Measurements from ENCODE around the gene SOX6. TPM values are rescaled to one million over a fixed set of nuclear protein-coding genes. Genes with fewer than 3 reads are reported as not detected.

Gene SOX6
- total RNA-seq, 1 donor from 2014 or later, result not detected

DNA sequence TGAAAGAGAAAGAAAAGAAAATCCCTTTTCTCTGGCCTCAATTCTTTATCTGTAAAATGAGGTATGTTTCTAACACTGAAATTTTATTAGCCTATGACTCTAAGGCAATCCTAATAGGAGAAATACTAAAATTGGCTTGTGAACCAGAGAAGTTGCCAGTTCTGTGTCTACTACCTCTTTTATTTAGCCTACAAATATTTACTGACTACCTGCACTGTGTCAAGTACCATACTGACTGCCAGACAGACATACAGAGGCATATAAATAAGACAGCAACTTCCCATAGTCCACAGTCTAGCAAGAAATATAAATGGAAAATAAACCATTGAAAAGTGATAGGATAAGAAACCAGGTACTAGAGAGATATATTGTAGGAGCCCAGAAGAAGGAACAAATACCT, 2.4 kb upstream of the SOX6 start:
- no peak overlapping the region for H3K4me3 Mint-ChIP-seq
- no peaks in the 10 kb centered on the region for H3K4me1 Mint-ChIP-seq (ENCODE audit: low read depth)
- H3K9me3 Mint-ChIP-seq, result no peaks in the 10 kb centered on the region
- no peaks in the 10 kb centered on the region for H3K36me3 Mint-ChIP-seq (ENCODE audit: low read depth)
- no peak for DNase-seq (ENCODE audit: low spot score)
- H3K27me3 Mint-ChIP-seq (ENCODE audit: insufficient read depth), result no peaks in the 10 kb centered on the region
- no peak overlapping the region for H3K27ac Mint-ChIP-seq
- intact Hi-C loops (cut with micrococcal nuclease), result no loop called here

DNA sequence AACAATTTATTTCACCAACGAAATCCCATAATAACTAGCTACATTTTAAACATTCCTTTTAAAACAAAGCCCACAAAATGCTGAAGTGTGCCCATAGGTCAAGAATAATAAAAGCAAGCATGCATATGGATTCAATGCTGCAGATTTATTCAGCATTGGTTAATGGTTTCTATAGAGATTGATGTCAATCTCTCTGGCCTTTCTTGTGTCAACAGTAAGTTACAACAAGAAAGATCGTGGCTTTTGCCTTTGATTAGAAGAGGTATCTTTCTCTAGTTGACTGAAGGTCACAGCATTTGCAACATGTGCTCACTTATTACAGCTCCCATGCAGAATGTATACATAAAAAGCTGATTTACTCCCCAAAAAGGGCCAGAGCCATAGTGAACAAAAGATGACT, 1.4 kb upstream of the SOX6 start:
- Mint-ChIP-seq H3K9me3 (no peaks in the 10 kb centered on the region), H3K4me3 (no peak overlapping the region)
- intact Hi-C loops (cut with micrococcal nuclease), result no loop called here

DNA sequence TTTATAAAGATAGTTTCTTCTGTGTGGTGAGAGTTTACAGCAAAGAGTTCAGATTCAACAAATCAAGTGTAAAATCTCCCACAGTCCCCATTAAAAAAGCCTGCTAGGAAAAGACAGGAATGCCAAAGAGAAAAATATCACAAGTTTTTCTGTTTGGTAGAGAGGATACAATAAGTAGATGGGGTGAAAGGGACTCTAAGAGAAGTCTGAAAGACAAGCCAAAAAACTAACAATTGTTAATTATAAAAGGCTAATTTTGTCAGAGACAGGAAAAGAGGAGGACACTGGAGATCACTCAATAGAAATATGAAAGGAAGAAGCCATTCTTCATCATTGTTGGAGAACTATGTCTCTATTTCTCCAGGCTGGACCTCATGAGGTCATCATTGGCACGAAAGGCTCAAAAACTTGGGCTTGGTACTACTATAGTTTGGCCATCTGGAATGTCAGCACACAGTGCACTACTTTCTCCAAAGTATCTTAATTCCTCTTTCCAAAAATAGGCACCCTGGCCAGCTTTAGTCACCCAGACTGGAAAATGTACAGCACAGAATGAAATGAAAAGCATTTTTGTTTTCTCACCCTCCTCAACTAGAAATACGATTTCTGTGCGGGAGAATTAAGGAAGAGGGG, 531 bp upstream of the SOX6 start:
- no peaks in the 10 kb centered on the region for H3K4me1 Mint-ChIP-seq (ENCODE audit: low read depth)
- H3K4me3 Mint-ChIP-seq, result no peak overlapping the region
- DNase-seq (ENCODE audit: low spot score), result no peak
- no peak overlapping the region for H3K27ac Mint-ChIP-seq
- H3K36me3 Mint-ChIP-seq (ENCODE audit: low read depth), result no peaks in the 10 kb centered on the region
- intact Hi-C loops (cut with micrococcal nuclease), result no loop called here
- no peaks in the 10 kb centered on the region for H3K27me3 Mint-ChIP-seq (ENCODE audit: insufficient read depth)
- no peaks in the 10 kb centered on the region for H3K9me3 Mint-ChIP-seq

More for the DNA sequence above, 1.4 kb upstream of the SOX6 start:
- Mint-ChIP-seq H3K27ac (no peak overlapping the region), H3K36me3 (ENCODE audit: low read depth) (no peaks in the 10 kb centered on the region), H3K4me1 (ENCODE audit: low read depth) (no peaks in the 10 kb centered on the region), H3K27me3 (ENCODE audit: insufficient read depth) (no peaks in the 10 kb centered on the region)
- no peak for DNase-seq (ENCODE audit: low spot score)

GRCh38 chr11:16352707-16353106, 3.6 kb downstream of the SOX6 start:
- intact Hi-C loops (cut with micrococcal nuclease), result no loop called here
- H3K27ac Mint-ChIP-seq, result no peak overlapping the region
- H3K36me3 Mint-ChIP-seq (ENCODE audit: low read depth), result no peaks in the 10 kb centered on the region
- H3K4me3 Mint-ChIP-seq, result no peak overlapping the region
- no peaks in the 10 kb centered on the region for H3K4me1 Mint-ChIP-seq (ENCODE audit: low read depth)
- no peak for DNase-seq (ENCODE audit: low spot score)
- H3K27me3 Mint-ChIP-seq (ENCODE audit: insufficient read depth), result no peaks in the 10 kb centered on the region
- H3K9me3 Mint-ChIP-seq, result no peaks in the 10 kb centered on the region

- no peaks in the 10 kb centered on the region for H3K4me1 Mint-ChIP-seq (ENCODE audit: low read depth)
- no peaks in the 10 kb centered on the region for H3K9me3 Mint-ChIP-seq
- no peaks in the 10 kb centered on the region for H3K36me3 Mint-ChIP-seq (ENCODE audit: low read depth)
- no peak overlapping the region for H3K27ac Mint-ChIP-seq
- no peaks in the 10 kb centered on the region for H3K27me3 Mint-ChIP-seq (ENCODE audit: insufficient read depth)
- intact Hi-C loops (cut with micrococcal nuclease), result no loop called here
- DNase-seq (ENCODE audit: low spot score), result no peak
- no peak overlapping the region for H3K4me3 Mint-ChIP-seq
Measured at GRCh38 chr11:16350125-16350524, 6.2 kb downstream of the SOX6 start.

DNA sequence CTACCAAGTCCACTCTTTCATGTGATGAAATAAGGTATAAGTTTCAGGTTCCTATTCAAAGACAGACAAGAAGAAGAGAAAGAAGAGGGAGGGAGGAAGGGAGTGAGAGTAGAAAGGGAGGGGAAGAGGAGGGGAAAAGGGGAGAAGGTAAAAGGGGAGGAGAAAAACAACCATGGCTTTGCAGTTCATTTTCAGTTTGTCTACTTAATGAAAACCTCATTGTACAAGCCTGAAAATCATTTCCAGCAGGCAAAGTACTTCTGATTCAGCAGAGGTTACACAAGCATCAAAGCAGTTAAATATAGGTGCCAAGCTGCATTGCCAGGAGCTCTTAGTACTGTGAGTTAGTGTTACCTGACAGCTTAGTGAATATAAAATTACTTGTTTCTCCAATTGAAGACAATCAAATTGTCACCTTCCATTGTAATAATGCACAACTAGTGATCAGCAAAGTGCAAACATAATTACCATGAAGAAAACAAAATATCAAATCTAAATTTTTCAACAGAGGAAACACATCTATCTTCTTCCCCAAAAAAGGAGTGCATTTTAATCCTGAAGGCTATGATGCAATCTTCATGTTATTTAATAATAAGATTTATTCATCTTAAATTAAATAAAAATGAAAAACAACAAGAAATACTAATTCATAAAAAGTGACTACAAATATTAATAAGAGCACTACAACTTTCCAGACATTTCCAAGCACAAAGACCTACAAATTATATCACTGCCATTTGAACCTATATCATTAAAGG, 8.2 kb downstream of the SOX6 start:
- intact Hi-C loops (cut with micrococcal nuclease), result no loop called here
- H3K9me3 Mint-ChIP-seq, result no peaks in the 10 kb centered on the region
- no peak for DNase-seq (ENCODE audit: low spot score)
- H3K27me3 Mint-ChIP-seq (ENCODE audit: insufficient read depth), result no peaks in the 10 kb centered on the region
- no peaks in the 10 kb centered on the region for H3K4me1 Mint-ChIP-seq (ENCODE audit: low read depth)
- H3K27ac Mint-ChIP-seq, result no peak overlapping the region
- H3K4me3 Mint-ChIP-seq, result no peak overlapping the region
- no peaks in the 10 kb centered on the region for H3K36me3 Mint-ChIP-seq (ENCODE audit: low read depth)

DNA sequence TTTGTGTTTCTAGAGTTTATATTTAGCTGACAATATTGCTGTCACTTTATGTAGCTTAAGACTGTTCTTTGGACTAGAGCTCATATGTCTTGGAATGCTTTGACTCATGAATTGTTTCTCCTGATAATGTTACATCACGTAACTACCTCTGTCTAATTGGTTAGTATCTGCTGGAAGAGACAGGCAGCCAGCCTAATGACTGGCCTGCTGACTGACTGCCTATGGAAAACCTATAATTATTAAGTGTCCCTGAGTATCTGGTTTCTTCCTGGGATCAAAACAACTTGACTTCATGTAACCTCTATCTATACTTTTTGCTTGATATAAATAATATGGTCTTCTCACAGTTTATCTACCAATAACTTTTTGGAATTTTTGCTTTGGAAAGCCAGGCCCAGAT, 9.4 kb downstream of the SOX6 start:
- H3K36me3 Mint-ChIP-seq (ENCODE audit: low read depth), result no peaks in the 10 kb centered on the region
- DNase-seq (ENCODE audit: low spot score), result no peak
- no peak overlapping the region for H3K27ac Mint-ChIP-seq
- H3K27me3 Mint-ChIP-seq (ENCODE audit: insufficient read depth), result no peaks in the 10 kb centered on the region
- H3K4me1 Mint-ChIP-seq (ENCODE audit: low read depth), result no peaks in the 10 kb centered on the region
- no peaks in the 10 kb centered on the region for H3K9me3 Mint-ChIP-seq
- intact Hi-C loops (cut with micrococcal nuclease), result no loop called here
- H3K4me3 Mint-ChIP-seq, result no peak overlapping the region

- H3K9me3 Mint-ChIP-seq, result no peaks in the 10 kb centered on the region
Measured at GRCh38 chr11:16341853-16342252, 14.5 kb downstream of the SOX6 start.

GRCh38 chr11:16338393-16338792, 18.0 kb downstream of the SOX6 start:
- no peak for DNase-seq (ENCODE audit: low spot score)
- no peak overlapping the region for H3K4me3 Mint-ChIP-seq
- H3K36me3 Mint-ChIP-seq (ENCODE audit: low read depth), result no peaks in the 10 kb centered on the region
- H3K9me3 Mint-ChIP-seq, result no peaks in the 10 kb centered on the region
- H3K27me3 Mint-ChIP-seq (ENCODE audit: insufficient read depth), result no peaks in the 10 kb centered on the region
- H3K27ac Mint-ChIP-seq, result no peak overlapping the region
- no peaks in the 10 kb centered on the region for H3K4me1 Mint-ChIP-seq (ENCODE audit: low read depth)
- intact Hi-C loops (cut with micrococcal nuclease), result no loop called here

More at GRCh38 chr11:16341853-16342252, 14.5 kb downstream of the SOX6 start:
- DNase-seq (ENCODE audit: low spot score), result no peak
- Mint-ChIP-seq H3K36me3 (ENCODE audit: low read depth) (no peaks in the 10 kb centered on the region), H3K4me1 (ENCODE audit: low read depth) (no peaks in the 10 kb centered on the region), H3K27me3 (ENCODE audit: insufficient read depth) (no peaks in the 10 kb centered on the region), H3K4me3 (no peak overlapping the region), H3K27ac (no peak overlapping the region)
- intact Hi-C loops (cut with micrococcal nuclease), result no loop called here

DNA sequence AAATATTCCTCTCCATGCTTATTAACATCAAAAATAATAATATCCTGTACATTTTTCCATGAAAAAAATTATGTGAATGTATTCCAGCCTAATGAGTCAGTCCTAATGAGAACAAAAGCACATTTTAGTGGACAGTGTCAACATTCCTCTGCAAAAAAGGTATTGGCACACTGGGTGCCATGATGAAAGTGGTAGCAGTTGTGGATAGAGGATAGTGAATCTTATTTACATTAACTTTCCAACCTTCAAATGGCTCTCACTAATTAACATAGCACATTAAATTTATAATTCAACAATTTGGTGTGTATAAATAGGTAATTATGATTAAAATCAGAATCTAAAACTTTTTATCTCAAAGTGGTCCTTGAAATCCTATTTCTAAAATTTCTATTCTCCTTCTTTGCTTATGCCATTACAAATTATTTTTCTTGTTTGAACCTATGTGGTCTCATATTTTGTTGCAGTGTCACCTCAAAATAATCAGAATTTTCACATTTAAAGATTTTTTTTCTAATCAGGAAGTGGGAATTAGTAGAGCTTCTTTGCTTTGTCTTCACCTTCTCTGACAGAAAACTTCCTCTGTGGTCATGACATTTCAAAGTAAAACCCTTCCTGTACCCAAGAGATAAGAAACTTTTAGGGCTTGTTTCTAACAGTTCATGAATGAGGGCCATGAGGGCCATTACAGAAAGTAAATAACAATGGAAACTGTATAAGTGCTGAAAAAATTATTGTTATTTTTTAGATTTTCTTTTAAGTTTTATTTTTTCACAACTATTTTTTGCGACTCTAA, 18.7 kb downstream of the SOX6 start:
- H3K27me3 Mint-ChIP-seq (ENCODE audit: insufficient read depth), result no peaks in the 10 kb centered on the region
- H3K4me1 Mint-ChIP-seq (ENCODE audit: low read depth), result no peaks in the 10 kb centered on the region
- H3K27ac Mint-ChIP-seq, result no peak overlapping the region
- no peaks in the 10 kb centered on the region for H3K36me3 Mint-ChIP-seq (ENCODE audit: low read depth)
- H3K9me3 Mint-ChIP-seq, result no peaks in the 10 kb centered on the region
- no peak overlapping the region for H3K4me3 Mint-ChIP-seq
- intact Hi-C loops (cut with micrococcal nuclease), result no loop called here
- DNase-seq (ENCODE audit: low spot score), result no peak

GRCh38 chr11:16336721-16337120, 19.6 kb downstream of the SOX6 start:
- Mint-ChIP-seq H3K9me3 (no peaks in the 10 kb centered on the region), H3K36me3 (ENCODE audit: low read depth) (no peaks in the 10 kb centered on the region), H3K4me3 (no peak overlapping the region), H3K27me3 (ENCODE audit: insufficient read depth) (no peaks in the 10 kb centered on the region), H3K27ac (no peak overlapping the region), H3K4me1 (ENCODE audit: low read depth) (no peaks in the 10 kb centered on the region)
- no peak for DNase-seq (ENCODE audit: low spot score)
- intact Hi-C loops (cut with micrococcal nuclease), result no loop called here

- DNase-seq (ENCODE audit: low spot score), result no peak
- intact Hi-C loops (cut with micrococcal nuclease), result no loop called here
- H3K4me3 Mint-ChIP-seq, result no peak overlapping the region
- H3K9me3 Mint-ChIP-seq, result no peaks in the 10 kb centered on the region
- no peak overlapping the region for H3K27ac Mint-ChIP-seq
- H3K36me3 Mint-ChIP-seq (ENCODE audit: low read depth), result no peaks in the 10 kb centered on the region
- H3K4me1 Mint-ChIP-seq (ENCODE audit: low read depth), result no peaks in the 10 kb centered on the region
- H3K27me3 Mint-ChIP-seq (ENCODE audit: insufficient read depth), result no peaks in the 10 kb centered on the region
Measured at GRCh38 chr11:16336204-16336603, 20.1 kb downstream of the SOX6 start.

GRCh38 chr11:16335236-16335962, 20.9 kb downstream of the SOX6 start:
- no peak overlapping the region for H3K27ac Mint-ChIP-seq
- H3K9me3 Mint-ChIP-seq, result no peaks in the 10 kb centered on the region
- DNase-seq (ENCODE audit: low spot score), result no peak
- H3K36me3 Mint-ChIP-seq (ENCODE audit: low read depth), result no peaks in the 10 kb centered on the region
- intact Hi-C loops (cut with micrococcal nuclease), result no loop called here
- H3K27me3 Mint-ChIP-seq (ENCODE audit: insufficient read depth), result no peaks in the 10 kb centered on the region
- no peak overlapping the region for H3K4me3 Mint-ChIP-seq
- H3K4me1 Mint-ChIP-seq (ENCODE audit: low read depth), result no peaks in the 10 kb centered on the region

Measured in activated T-helper 1 cell treated with anti-CD3 and anti-CD28 coated beads, Interleukin-12 subunit alpha, Interleukin-12 subunit beta, Interleukin-2, Interleukin-4 antibody, amounts not matched to agents 30 ng/mL and 10 ng/mL and 1 ng/mL, durations not matched to agents 14 hours and 24 hours and 36 hours (primary cell).